DMS79 treated with DMSO at 0.1 percent for 48 hours (cell line): ENCODE data around the gene POLD4.
"Not testable (repeated sequence)": the region's sequence is repeated elsewhere in the genome, so short reads cannot be mapped to it uniquely, and the experiment has no call there.

Experiments
- DNase-seq: peaks from one replicate; lab custom pipeline; 2025; lab: John Stamatoyannopoulos, UW

The POLD4 gene

GRCh38 chr11:67352546-67353316, 615 bp downstream of the POLD4 start:
- peak; percentile 53 for DNase-seq

GRCh38 chr11:67351275-67352005, 1.9 kb downstream of the POLD4 start:
- DNase-seq = peak; percentile 81

GRCh38 chr11:67349928-67350465, 3.3 kb downstream of the POLD4 start:
- no peak for DNase-seq

GRCh38 chr11:67349457-67349856, 3.9 kb downstream of the POLD4 start:
- no peak for DNase-seq

GRCh38 chr11:67349036-67349435, 4.3 kb downstream of the POLD4 start:
- no peak for DNase-seq

GRCh38 chr11:67347964-67348749, 5.2 kb downstream of the POLD4 start:
- DNase-seq = no peak

- no peak for DNase-seq
Measured at GRCh38 chr11:67345920-67346819, 7.2 kb downstream of the POLD4 start.

GRCh38 chr11:67345247-67345919, 8.0 kb downstream of the POLD4 start:
- no peak for DNase-seq

GRCh38 chr11:67344264-67344663, 9.1 kb downstream of the POLD4 start:
- no peak for DNase-seq

GRCh38 chr11:67337257-67337656, 16.1 kb downstream of the POLD4 start:
- DNase-seq = no peak

- DNase-seq = no peak
Measured at GRCh38 chr11:67332081-67332691, 21.2 kb downstream of the POLD4 start.

- DNase-seq = no peak
Measured at GRCh38 chr11:67323526-67323925, 29.8 kb downstream of the POLD4 start.

- DNase-seq = no peak
Measured at GRCh38 chr11:67322049-67322448, 31.3 kb downstream of the POLD4 start.

- DNase-seq = no peak
Measured at GRCh38 chr11:67321313-67321871, 32.0 kb downstream of the POLD4 start.

- DNase-seq = no peak
Measured at GRCh38 chr11:67320691-67321090, 32.7 kb downstream of the POLD4 start.

- DNase-seq = no peak
Measured at GRCh38 chr11:67320011-67320410, 33.3 kb downstream of the POLD4 start.

- not testable (repeated sequence) for DNase-seq
Measured at GRCh38 chr11:67318876-67319275, 34.5 kb downstream of the POLD4 start.

- peak; percentile 32 for DNase-seq
Measured at GRCh38 chr11:67317888-67318555, 35.3 kb downstream of the POLD4 start.

GRCh38 chr11:67317205-67317887, 36.0 kb downstream of the POLD4 start:
- peak; percentile 94 for DNase-seq
